OCI-LY3 (cell line): ENCODE results near the gene DCAF10.

Source experiments
- CTCF ChIP-seq: fragments of 200-600, 300-600 bp; sonication (generic); IDR thresholded peaks from 2 replicates; pipeline ENCODE4 v1.5.1; 2014; ENCODE audit warnings: antibody characterized with exemption, low read length, low read depth
- EZH2phosphoT487 ChIP-seq: fragments of 200-600 bp; shearing (Covaris generic); IDR thresholded peaks from 2 replicates; pipeline ENCODE4 v1.6.1; 2018; ENCODE audit warnings: antibody characterized with exemption, mixed run types, low read depth

GRCh38 chr9:37915911-37916470, 115.4 kb downstream of the DCAF10 start:
- no peak for TF ChIP-seq CTCF
- TF ChIP-seq EZH2phosphoT487: no peak
